IMR-90 (cell line): ENCODE measurements around the gene OBP2A. TPM values are rescaled to one million over a fixed set of nuclear protein-coding genes. Genes with fewer than 3 reads are reported as not detected.

ENCODE experiments used
- ATAC-seq: fragments of 200-7000 bp; cut with Tn5 transposase; 2 replicates; pipeline ENCODE4 v1.9.1; 2020; ENCODE audit warnings: low read depth, mild to moderate bottlenecking, moderate library complexity
- BruUV-seq: library from RNA; stranded (reverse); fragments of 400-500 nt; replicated peaks from 2 replicates; lab custom pipeline; 2021; lab: Mats Ljungman, UMichigan
- CTCF ChIA-PET: fragments of 300-600 bp; formaldehyde crosslinking; extraction: SDS; loops from one replicate; lab custom pipeline; 2021; ENCODE audit warnings: antibody characterized with exemption; lab: Yijun Ruan, JAX
- POLR2A ChIA-PET: fragments of 300-600 bp; sonication (Branson Sonifier 250); formaldehyde crosslinking; loops from one replicate; lab custom pipeline; 2022; ENCODE audit warnings: antibody characterized with exemption; ENCODE audit not compliant: unreplicated experiment; lab: Charles Lee
- DNase-seq: peaks from one replicate; pipeline ENCODE4 v3.0.0; 2013
- H2AFZ ChIP-seq: replicated peaks from 2 replicates; pipeline ENCODE3; 2013; ENCODE audit warnings: low read length, mild to moderate bottlenecking; ENCODE audit not compliant: poor library complexity
- H2AK5ac ChIP-seq: 2 replicates; pipeline ENCODE4 v1.6.1; 2013; ENCODE audit warnings: low read depth, low read length, inconsistent platforms
- H2AK9ac ChIP-seq: replicated peaks from 2 replicates; pipeline ENCODE3; 2013; ENCODE audit warnings: mild to moderate bottlenecking, low read depth, low read length, moderate library complexity; ENCODE audit not compliant: poor library complexity
- H2BK120ac ChIP-seq: 2 replicates; pipeline ENCODE4 v1.6.1; 2013; ENCODE audit warnings: low read depth, low read length, inconsistent platforms
- H2BK15ac ChIP-seq: 3 replicates; pipeline ENCODE4 v1.6.1; 2013; ENCODE audit warnings: low read depth, low read length, inconsistent platforms
- H2BK20ac ChIP-seq: 2 replicates; pipeline ENCODE4 v1.6.1; 2013; ENCODE audit warnings: low read depth, mild to moderate bottlenecking, inconsistent platforms, low read length, moderate library complexity
- H2BK5ac ChIP-seq: 2 replicates; pipeline ENCODE4 v1.6.1; 2013; ENCODE audit warnings: mild to moderate bottlenecking, low read depth, low read length, inconsistent platforms; ENCODE audit not compliant: poor library complexity, severe bottlenecking
- H3K14ac ChIP-seq: replicated peaks from 2 replicates; pipeline ENCODE4 v1.6.1; 2013; ENCODE audit warnings: low read depth, low read length, inconsistent platforms
- H3K18ac ChIP-seq: 2 replicates; pipeline ENCODE4 v1.6.1; 2013; ENCODE audit warnings: low read depth, low read length, control low read depth
- H3K23ac ChIP-seq: 2 replicates; pipeline ENCODE4 v1.6.1; 2013; ENCODE audit warnings: low read depth, low read length, inconsistent platforms
- H3K27ac ChIP-seq: 2 replicates; pipeline ENCODE4 v1.5.1; 2013; ENCODE audit warnings: mild to moderate bottlenecking, control low read depth, low read length; ENCODE audit not compliant: insufficient read depth
- H3K27me3 ChIP-seq: 2 replicates; pipeline ENCODE4 v1.6.1; 2013; ENCODE audit warnings: low read length; ENCODE audit not compliant: control insufficient read depth, insufficient read depth
- H3K36me3 ChIP-seq: 2 replicates; pipeline ENCODE4 v1.6.1; 2013; ENCODE audit warnings: low read length, mixed read lengths; ENCODE audit not compliant: control insufficient read depth, insufficient read depth
- H3K4ac ChIP-seq: 2 replicates; pipeline ENCODE4 v1.6.1; 2013; ENCODE audit warnings: low read depth, low read length, inconsistent platforms
- H3K4me1 ChIP-seq: 2 replicates; pipeline ENCODE4 v1.6.1; 2013; ENCODE audit warnings: low read length, mixed read lengths; ENCODE audit not compliant: control insufficient read depth, insufficient read depth
- H3K4me2 ChIP-seq: 2 replicates; pipeline ENCODE4 v1.6.1; 2013; ENCODE audit warnings: low read depth, mild to moderate bottlenecking, control low read depth, low read length, moderate library complexity
- H3K4me3 ChIP-seq: 2 replicates; pipeline ENCODE4 v1.5.1; 2013; ENCODE audit warnings: low read depth, mild to moderate bottlenecking, control low read depth, low read length, moderate library complexity; ENCODE audit not compliant: insufficient read depth
- H3K56ac ChIP-seq: 2 replicates; pipeline ENCODE4 v1.6.1; 2013; ENCODE audit warnings: low read length, inconsistent platforms; ENCODE audit not compliant: insufficient read depth; ENCODE audit errors: extremely low read depth
- H3K79me1 ChIP-seq, 2 experiments: 2 replicates each; pipeline ENCODE4 v1.6.1; 2013; ENCODE audit warnings: low read length in 2 of 2, inconsistent platforms in 1 of 2, low read depth in 1 of 2
- H3K9ac ChIP-seq: 2 replicates; pipeline ENCODE4 v1.6.1; 2013; ENCODE audit warnings: low read depth, low read length, control low read depth
- H3K9me1 ChIP-seq: 2 replicates; pipeline ENCODE4 v1.6.1; 2013; ENCODE audit warnings: low read length, inconsistent platforms; ENCODE audit not compliant: insufficient read depth
- H3K9me3 ChIP-seq: 2 replicates; pipeline ENCODE4 v1.6.1; 2013; ENCODE audit warnings: low read length; ENCODE audit not compliant: control insufficient read depth, insufficient read depth
- H4K20me1 ChIP-seq: 2 replicates; pipeline ENCODE4 v1.6.1; 2013; ENCODE audit warnings: low read length, inconsistent platforms; ENCODE audit not compliant: insufficient read depth
- H4K5ac ChIP-seq: 2 replicates; pipeline ENCODE4 v1.6.1; 2013; ENCODE audit warnings: mild to moderate bottlenecking, low read depth, low read length, control low read depth
- H4K8ac ChIP-seq, 2 experiments: 2 replicates each; pipeline ENCODE4 v1.6.1; 2013; ENCODE audit warnings: low read depth in 2 of 2, low read length in 2 of 2, control low read depth in 1 of 2, inconsistent platforms in 1 of 2
- H4K91ac ChIP-seq: 2 replicates; pipeline ENCODE4 v1.6.1; 2013; ENCODE audit warnings: low read depth, low read length, inconsistent platforms; ENCODE audit not compliant: insufficient read depth
- BHLHE40 ChIP-seq: fragments of 150-350 bp; IDR thresholded peaks from 2 replicates; pipeline ENCODE4 v1.6.1; 2016; ENCODE audit warnings: mild to moderate bottlenecking, low read depth, low read length
- CEBPB ChIP-seq: IDR thresholded peaks from 2 replicates; pipeline ENCODE4 v1.6.1; 2012; ENCODE audit warnings: low read depth, low read length, improper control_type of control experiment
- CHD1 ChIP-seq: IDR thresholded peaks from 2 replicates; pipeline ENCODE4 v1.6.1; 2012; ENCODE audit warnings: low read depth, low read length, improper control_type of control experiment
- CTCF ChIP-seq: conservative IDR thresholded peaks from 2 replicates; pipeline ENCODE4 v1.5.1; 2012; ENCODE audit warnings: mild to moderate bottlenecking, low read depth, low read length, improper control_type of control experiment
- ELK1 ChIP-seq: fragments of 150-350 bp; IDR thresholded peaks from 2 replicates; pipeline ENCODE4 v1.6.1; 2016; ENCODE audit warnings: low read depth, mild to moderate bottlenecking, low read length, moderate library complexity, borderline replicate concordance
- FOS ChIP-seq: fragments of 150-350 bp; IDR thresholded peaks from 2 replicates; pipeline ENCODE4 v1.6.1; 2016; ENCODE audit warnings: low read depth, low read length
- MAFK ChIP-seq: IDR thresholded peaks from 2 replicates; pipeline ENCODE4 v1.6.1; 2012; ENCODE audit warnings: low read depth, low read length, improper control_type of control experiment
- MXI1 ChIP-seq: IDR thresholded peaks from 2 replicates; pipeline ENCODE4 v1.6.1; 2012; ENCODE audit warnings: low read depth, mild to moderate bottlenecking, low read length, moderate library complexity, borderline replicate concordance
- POLR2A ChIP-seq: IDR thresholded peaks from 2 replicates; pipeline ENCODE4 v1.6.1; 2012; ENCODE audit warnings: mild to moderate bottlenecking, low read depth, low read length
- RFX5 ChIP-seq: IDR thresholded peaks from 2 replicates; pipeline ENCODE4 v1.8.0; 2012; ENCODE audit warnings: low read depth, mild to moderate bottlenecking, low read length, moderate library complexity
- SMC3 ChIP-seq: fragments of 150-350 bp; IDR thresholded peaks from 2 replicates; pipeline ENCODE4 v1.6.1; 2016; ENCODE audit warnings: low read depth, mild to moderate bottlenecking, antibody characterized with exemption, low read length, moderate library complexity
- WGBS, 2 experiments: methylation state at CpG; one replicate each; pipeline versions ENCODE4 v1.1.5 to v1.1.7; 2013; ENCODE audit warnings: missing lambda C conversion rate in 2 of 2; ENCODE audit not compliant: insufficient read length in 1 of 2; ENCODE audit errors: extremely low coverage in 2 of 2; 5-methylcytosine and 5-hydroxymethylcytosine counted together
- dilution Hi-C: fragments of 300-500 bp; cut with HindIII; formaldehyde crosslinking; loops from one replicate; pipeline ENCODE4 v1.14.3; 2018; ENCODE audit warnings: low sequenced_read_pairs; ENCODE audit not compliant: unreplicated experiment
- in situ Hi-C: fragments of 300-500 bp; cut with MboI; formaldehyde crosslinking; loops from 3 replicates; pipeline ENCODE4 v1.14.3; 2019; ENCODE audit warnings: low sequenced_read_pairs, inconsistent platforms, mixed read lengths
- intact Hi-C: fragments of 100-400 bp; cut with micrococcal nuclease; formaldehyde crosslinking; loops from 2 replicates; pipeline ENCODE4 v1.10.0; 2022
- polyA plus RNA-seq, 3 experiments: library from polyadenylated mRNA; depleted of rRNA; stranded (reverse); fragments of >200 nt; gene quantifications; 2 replicates each; pipeline ENCODE4 v1.2.3, GENCODE V29; 2012; ENCODE audit warnings: low replicate concordance in 1 of 3
- total RNA-seq: library from RNA; depleted of rRNA; stranded (reverse); fragments of >200 nt; gene quantifications from 2 replicates; pipeline ENCODE4 v1.2.3, GENCODE V29; 2012
- TF ChIP-seq, protein P1 (sequence below): fragments of 150-350 bp; IDR thresholded peaks from 2 replicates; pipeline ENCODE4 v1.6.1; 2017; ENCODE audit warnings: mild to moderate bottlenecking, antibody characterized with exemption, low read length, low read depth

Gene OBP2A
- total and polyA plus RNA-seq, 2 of the 4 experiments (the other 2 are of a cell fraction) = not detected

DNA sequence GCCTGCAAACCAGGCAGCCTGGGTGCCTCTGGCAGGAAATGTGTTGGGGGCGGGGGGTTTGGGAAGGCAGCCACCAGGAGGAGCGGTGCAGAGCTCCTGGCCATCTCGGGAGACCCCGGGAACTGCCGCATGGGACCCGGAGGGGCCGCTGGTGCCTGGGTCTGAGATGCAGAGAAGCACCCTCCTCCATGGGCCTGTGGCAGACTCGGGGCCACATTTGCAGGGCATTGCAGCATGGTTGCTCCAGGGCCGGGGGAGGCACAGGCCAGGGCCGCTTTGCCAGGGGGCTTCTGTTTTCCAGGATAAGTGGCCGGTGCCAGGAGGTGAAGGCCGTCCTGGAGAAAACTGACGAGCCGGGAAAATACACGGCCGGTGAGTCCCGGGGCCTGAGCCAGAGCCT lies 23.0 kb upstream of the OBP2A start:
- no peaks in the 10 kb centered on the region for H3K79me1 ChIP-seq
- H2AK5ac ChIP-seq = no peak overlapping the region
- no peak overlapping the region for H4K5ac ChIP-seq
- no peaks in the 10 kb centered on the region for H4K20me1 ChIP-seq
- H4K91ac ChIP-seq = no peak overlapping the region
- dilution Hi-C loops (no loop called here), intact Hi-C loops (no loop called here), in situ Hi-C loops (no loop called here)
- H3K4me2 ChIP-seq = no peak overlapping the region
- no peak overlapping the region for H3K56ac ChIP-seq
- no peak for DNase-seq
- H3K18ac ChIP-seq = no peak overlapping the region
- ChIA-PET CTCF (interaction anchor here (0.6 kb wide), 1 partner anchor 81 kb away, joined by 3 read pairs; no protein-coding TSS in a partner anchor), POLR2A (no interaction called here)
- no peak overlapping the region for H2AFZ ChIP-seq
- ATAC-seq = no peak
- H2BK120ac ChIP-seq = no peak overlapping the region
- no peaks in the 10 kb centered on the region for H3K9me3 ChIP-seq
- no peak overlapping the region for H3K27ac ChIP-seq
- no peak overlapping the region for H2AK9ac ChIP-seq
- H3K9ac ChIP-seq = no peak overlapping the region
- H3K9me1 ChIP-seq = no peaks in the 10 kb centered on the region
- H2BK5ac ChIP-seq = no peak overlapping the region
- H3K36me3 ChIP-seq = no peaks in the 10 kb centered on the region
- no peak overlapping the region for H4K8ac ChIP-seq
- no peaks in the 10 kb centered on the region; the same call in 1 of the 2 replicates for H3K27me3 ChIP-seq
- no peak overlapping the region for H3K4ac ChIP-seq
- no peak overlapping the region for H3K4me3 ChIP-seq
- TF ChIP-seq ELK1 (no peak), CHD1 (no peak), CTCF (no peak), FOS (no peak), SMC3 (no peak), CEBPB (no peak), MAFK (no peak), POLR2A (no peak), RFX5 (no peak), MXI1 (no peak), BHLHE40 (no peak)
- TF ChIP-seq, protein P1, sequence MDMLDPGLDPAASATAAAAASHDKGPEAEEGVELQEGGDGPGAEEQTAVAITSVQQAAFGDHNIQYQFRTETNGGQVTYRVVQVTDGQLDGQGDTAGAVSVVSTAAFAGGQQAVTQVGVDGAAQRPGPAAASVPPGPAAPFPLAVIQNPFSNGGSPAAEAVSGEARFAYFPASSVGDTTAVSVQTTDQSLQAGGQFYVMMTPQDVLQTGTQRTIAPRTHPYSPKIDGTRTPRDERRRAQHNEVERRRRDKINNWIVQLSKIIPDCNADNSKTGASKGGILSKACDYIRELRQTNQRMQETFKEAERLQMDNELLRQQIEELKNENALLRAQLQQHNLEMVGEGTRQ = no peak
- no TSS peak for BruUV-seq
- no peaks in the 10 kb centered on the region for H3K4me1 ChIP-seq
- 60% methylated on average over 2 of the region's 17 CpGs; no CpG with 5 or more reads in 1 of the 2 experiments for WGBS, 2 experiments
- H2BK15ac ChIP-seq = no peak overlapping the region
- no peak overlapping the region for H3K23ac ChIP-seq
- H2BK20ac ChIP-seq = no peak overlapping the region
- no peak overlapping the region for H3K14ac ChIP-seq
